ENCODE data around the gene BRD3OS.

GRCh38 chr9:134063571-134064450 is 38.5 kb downstream of the BRD3OS start:
- TF ChIP-seq RCOR1 (IDR thresholded peaks at IDR 0.05; ENCODE audit: insufficient replicate concordance, low read length) = no peak
- TF ChIP-seq, protein P1, sequence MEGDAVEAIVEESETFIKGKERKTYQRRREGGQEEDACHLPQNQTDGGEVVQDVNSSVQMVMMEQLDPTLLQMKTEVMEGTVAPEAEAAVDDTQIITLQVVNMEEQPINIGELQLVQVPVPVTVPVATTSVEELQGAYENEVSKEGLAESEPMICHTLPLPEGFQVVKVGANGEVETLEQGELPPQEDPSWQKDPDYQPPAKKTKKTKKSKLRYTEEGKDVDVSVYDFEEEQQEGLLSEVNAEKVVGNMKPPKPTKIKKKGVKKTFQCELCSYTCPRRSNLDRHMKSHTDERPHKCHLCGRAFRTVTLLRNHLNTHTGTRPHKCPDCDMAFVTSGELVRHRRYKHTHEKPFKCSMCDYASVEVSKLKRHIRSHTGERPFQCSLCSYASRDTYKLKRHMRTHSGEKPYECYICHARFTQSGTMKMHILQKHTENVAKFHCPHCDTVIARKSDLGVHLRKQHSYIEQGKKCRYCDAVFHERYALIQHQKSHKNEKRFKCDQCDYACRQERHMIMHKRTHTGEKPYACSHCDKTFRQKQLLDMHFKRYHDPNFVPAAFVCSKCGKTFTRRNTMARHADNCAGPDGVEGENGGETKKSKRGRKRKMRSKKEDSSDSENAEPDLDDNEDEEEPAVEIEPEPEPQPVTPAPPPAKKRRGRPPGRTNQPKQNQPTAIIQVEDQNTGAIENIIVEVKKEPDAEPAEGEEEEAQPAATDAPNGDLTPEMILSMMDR (conservative IDR thresholded peaks at IDR 0.05; ENCODE audit: low read depth, low read length) = no peak
- no peak for TF ChIP-seq BHLHE40 (IDR thresholded peaks at IDR 0.05; ENCODE audit: low read depth, low read length)
- TF ChIP-seq RAD21 (IDR thresholded peaks at IDR 0.05; ENCODE audit: low read length) = no peak
- TF ChIP-seq POLR2A (IDR thresholded peaks at IDR 0.05; ENCODE audit: low read depth, low read length) = no peak
- TF ChIP-seq MAFK (IDR thresholded peaks at IDR 0.05; ENCODE audit: low read depth, low read length) = no peak
- TF ChIP-seq, protein P2, sequence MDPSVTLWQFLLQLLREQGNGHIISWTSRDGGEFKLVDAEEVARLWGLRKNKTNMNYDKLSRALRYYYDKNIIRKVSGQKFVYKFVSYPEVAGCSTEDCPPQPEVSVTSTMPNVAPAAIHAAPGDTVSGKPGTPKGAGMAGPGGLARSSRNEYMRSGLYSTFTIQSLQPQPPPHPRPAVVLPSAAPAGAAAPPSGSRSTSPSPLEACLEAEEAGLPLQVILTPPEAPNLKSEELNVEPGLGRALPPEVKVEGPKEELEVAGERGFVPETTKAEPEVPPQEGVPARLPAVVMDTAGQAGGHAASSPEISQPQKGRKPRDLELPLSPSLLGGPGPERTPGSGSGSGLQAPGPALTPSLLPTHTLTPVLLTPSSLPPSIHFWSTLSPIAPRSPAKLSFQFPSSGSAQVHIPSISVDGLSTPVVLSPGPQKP (IDR thresholded peaks at IDR 0.05; ENCODE audit: borderline replicate concordance, low read depth, low read length) = no peak
- no peak for TF ChIP-seq FOS (IDR thresholded peaks at IDR 0.05; ENCODE audit: low read depth, low read length)
- TF ChIP-seq SMC3 (IDR thresholded peaks at IDR 0.05; ENCODE audit: low read depth, low read length) = no peak
- no peak for TF ChIP-seq MXI1 (IDR thresholded peaks at IDR 0.05; ENCODE audit: borderline replicate concordance, low read depth, low read length)
- no peak for TF ChIP-seq CHD1 (IDR thresholded peaks at IDR 0.05; ENCODE audit: low read depth, low read length)
- no peak for TF ChIP-seq MAZ (IDR thresholded peaks at IDR 0.05; ENCODE audit: borderline replicate concordance, low read depth, low read length)
